GM19193 (cell line): ENCODE results near the gene AHNAK.

ENCODE experiments used
- POLR2A ChIP-seq: IDR thresholded peaks from 4 replicates; pipeline ENCODE4 v1.6.1; 2011; ENCODE audit not compliant: insufficient read depth, insufficient read length; ENCODE audit errors: extremely low read depth

AHNAK gene

GRCh38 chr11:62512961-62513360 lies 33.6 kb downstream of the AHNAK start:
- no peak for TF ChIP-seq POLR2A

GRCh38 chr11:62508336-62509058 lies 38.1 kb downstream of the AHNAK start:
- no peak for TF ChIP-seq POLR2A

DNA sequence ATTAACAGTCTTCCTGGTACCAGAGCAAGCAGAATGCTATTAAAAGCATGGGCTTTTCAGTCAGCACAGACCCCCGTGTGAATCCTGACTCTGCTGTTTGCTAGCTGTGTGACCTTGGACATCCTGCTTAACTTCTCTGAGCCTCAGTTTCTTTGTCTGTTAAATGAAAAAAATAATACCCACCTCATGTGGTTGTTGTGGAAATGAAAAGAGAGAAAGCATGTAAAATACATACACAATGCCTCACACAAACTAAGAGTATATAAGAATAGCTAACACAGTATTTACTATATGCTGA lies 39.5 kb downstream of the AHNAK start:
- no peak for TF ChIP-seq POLR2A

- TF ChIP-seq POLR2A, result no peak
Observed at GRCh38 chr11:62506413-62507124, 40.0 kb downstream of the AHNAK start.

DNA sequence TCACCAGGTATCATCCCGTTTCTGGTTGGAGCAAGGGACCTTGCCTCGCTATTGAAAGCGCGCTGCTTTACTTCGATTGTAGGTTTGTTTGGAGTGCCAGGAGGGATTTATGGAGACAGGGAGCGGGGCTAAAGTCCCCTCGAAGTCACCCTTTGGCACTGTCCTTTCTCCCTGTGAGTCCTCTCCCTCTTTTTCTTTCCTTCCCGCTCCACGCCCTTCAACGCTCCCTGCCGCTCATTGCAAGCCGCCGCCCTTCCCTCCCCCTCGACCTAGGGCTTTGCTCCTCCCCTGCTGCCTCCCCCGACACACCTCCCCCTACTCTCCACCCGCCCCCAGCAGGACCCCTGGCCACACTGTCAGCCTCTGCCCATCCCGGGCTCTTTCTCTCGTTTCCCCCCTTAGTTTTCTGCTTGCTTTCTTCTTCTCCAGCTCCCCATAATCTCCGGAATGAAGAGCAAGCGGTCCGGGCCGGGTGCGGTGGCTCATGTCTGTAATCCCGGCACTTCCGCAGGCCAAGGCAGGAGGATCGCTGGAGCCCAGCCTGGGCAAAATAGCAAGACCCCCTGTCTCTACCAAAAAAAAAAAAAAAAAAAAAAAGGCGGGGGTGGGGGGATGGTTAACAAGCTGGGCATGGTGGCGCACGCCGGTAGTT lies 41.0 kb downstream of the AHNAK start:
- no peak for TF ChIP-seq POLR2A

DNA sequence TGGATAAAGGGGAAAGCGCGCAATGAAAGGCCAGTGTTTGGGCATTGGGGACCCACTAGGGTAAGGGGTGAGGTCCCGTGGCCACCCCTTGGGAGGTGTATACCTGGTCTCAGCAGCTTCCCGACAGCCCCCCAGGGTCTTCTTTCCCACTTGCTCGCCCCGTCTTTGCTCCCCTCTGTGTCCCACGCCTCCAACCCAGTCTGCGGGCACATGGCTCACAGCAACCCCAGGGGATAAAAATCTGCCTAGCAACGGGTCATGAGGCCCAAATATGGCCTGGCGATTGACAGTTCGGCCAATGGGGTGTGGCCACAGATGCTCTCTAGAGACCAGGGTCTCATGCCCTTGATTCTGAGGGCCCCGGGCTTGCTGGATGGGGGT lies 41.6 kb downstream of the AHNAK start:
- no peak for TF ChIP-seq POLR2A

- no peak for TF ChIP-seq POLR2A
Observed at GRCh38 chr11:62504158-62504973, 42.2 kb downstream of the AHNAK start.

DNA sequence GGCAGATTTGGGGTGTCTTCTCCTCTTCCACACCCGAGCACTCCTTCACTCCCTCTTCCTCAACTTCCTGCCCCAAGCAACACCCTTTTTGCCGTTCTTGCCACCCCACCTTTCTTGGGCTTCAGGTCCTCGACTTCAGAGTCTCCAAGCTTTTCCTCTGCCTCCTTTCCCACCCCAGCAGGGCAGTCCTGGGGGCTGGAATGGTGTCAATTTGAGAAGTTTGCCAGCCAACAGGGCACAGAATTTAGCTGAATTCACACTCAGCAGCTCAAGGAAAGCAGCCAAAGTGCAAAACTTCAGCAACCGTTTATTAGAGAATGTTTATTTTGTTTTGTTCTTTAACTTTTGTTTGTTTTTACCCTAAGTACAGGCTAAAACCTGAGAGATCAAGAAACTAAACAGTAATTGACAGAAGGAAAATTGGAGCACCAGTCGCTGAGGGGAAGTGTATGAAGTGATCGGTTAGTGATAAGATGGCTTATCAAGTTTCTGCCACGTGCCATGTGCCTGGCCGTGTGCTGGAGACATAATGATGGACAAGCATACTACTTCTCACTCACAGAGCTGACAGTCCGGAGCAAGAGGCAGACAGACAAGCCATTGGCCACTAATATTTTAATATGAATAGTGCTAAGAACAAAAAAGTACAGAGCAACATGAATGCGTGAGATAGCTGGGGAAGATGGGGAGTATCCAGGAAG lies 44.4 kb downstream of the AHNAK start:
- TF ChIP-seq POLR2A, result no peak

- TF ChIP-seq POLR2A, result no peak
Observed at GRCh38 chr11:62501432-62501891, 45.1 kb downstream of the AHNAK start.

DNA sequence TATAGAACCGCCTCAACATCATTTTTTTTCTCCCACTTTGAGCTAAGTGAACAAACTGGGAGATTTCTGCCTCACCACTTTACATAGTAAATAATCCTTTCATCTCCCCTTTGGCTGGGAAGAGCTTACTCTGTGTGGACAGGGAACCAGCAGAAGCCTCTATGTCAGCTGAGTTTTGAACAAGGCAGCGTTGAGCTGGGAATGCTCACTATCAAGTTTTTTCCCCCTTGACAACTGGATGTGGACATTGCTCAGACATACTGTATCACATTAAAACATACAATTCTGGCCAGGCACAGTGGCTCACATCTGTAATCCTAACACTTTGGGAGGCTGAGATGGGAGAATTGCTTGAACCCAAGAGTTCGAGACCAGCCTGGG lies 46.0 kb downstream of the AHNAK start:
- TF ChIP-seq POLR2A, result no peak

- TF ChIP-seq POLR2A, result no peak
Observed at GRCh38 chr11:62499944-62500649, 46.5 kb downstream of the AHNAK start.

GRCh38 chr11:62498492-62499286 lies 47.9 kb downstream of the AHNAK start:
- TF ChIP-seq POLR2A, result no peak

DNA sequence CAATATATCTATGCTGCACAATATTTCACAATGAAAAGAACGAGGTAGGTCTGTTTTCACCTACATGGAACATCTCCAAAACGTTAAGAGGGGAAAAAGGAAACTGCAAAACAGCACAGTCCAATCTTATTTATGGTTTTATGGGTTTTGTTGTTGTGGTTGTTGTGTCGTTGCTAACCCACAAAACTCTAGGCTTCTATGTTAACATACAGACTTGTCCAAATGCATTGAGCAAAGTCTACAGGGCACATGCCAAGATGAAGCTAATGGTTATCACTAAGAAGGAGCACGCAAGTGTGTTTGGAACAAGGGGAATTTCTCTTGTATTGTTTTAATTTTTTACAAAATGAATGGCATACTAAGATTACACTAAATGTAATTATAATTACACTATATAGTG lies 48.6 kb downstream of the AHNAK start:
- no peak for TF ChIP-seq POLR2A
